ENCODE results near the gene WFDC12.

The WFDC12 gene

DNA sequence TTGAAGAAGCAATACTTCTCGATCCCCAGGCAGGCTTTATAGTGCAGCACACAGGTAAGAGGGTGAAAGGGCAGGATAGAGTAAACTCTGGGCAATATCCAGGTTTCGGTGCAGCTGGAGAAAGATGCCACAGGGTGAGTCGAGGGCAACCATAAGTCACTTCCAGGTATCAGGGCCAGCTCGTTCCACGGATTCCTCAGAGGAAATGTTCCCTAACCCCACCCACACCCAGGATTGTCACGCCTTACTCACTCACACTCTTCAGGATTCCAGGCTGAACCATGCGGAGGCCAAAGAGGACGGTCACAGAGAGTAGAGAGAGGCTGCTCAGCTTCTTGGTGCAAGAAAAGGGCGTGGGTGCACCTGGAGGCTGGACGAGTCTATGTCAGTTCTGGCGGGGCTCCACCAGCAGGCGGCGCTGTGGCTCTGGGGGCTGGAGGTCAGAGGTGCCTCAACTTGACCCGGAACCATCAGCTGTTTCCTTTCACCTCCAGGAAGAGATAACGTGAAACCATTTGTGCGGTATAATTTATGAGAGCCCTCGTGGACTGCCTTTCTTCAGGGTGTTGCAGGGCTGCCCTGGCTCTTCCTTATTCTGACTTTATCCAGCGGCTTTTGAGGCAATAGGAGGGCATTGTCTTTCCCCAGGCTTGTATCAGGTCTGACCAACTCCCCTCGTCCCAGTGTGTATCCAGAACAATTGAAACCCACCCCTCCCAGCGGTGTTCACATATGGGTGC, 14.5 kb upstream of the WFDC12 start:
- POLR2A ChIA-PET: no interaction called here
- TF ChIP-seq FOXK2 (IDR thresholded peaks at IDR 0.05): no peak
- TF ChIP-seq ZNF384 (IDR thresholded peaks at IDR 0.05): no peak
- TF ChIP-seq ELF4 (IDR thresholded peaks at IDR 0.05): no peak
- TF ChIP-seq FOXM1 (IDR thresholded peaks at IDR 0.05; ENCODE audit: borderline replicate concordance): no peak
- TF ChIP-seq, protein P1, sequence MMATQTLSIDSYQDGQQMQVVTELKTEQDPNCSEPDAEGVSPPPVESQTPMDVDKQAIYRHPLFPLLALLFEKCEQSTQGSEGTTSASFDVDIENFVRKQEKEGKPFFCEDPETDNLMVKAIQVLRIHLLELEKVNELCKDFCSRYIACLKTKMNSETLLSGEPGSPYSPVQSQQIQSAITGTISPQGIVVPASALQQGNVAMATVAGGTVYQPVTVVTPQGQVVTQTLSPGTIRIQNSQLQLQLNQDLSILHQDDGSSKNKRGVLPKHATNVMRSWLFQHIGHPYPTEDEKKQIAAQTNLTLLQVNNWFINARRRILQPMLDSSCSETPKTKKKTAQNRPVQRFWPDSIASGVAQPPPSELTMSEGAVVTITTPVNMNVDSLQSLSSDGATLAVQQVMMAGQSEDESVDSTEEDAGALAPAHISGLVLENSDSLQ (IDR thresholded peaks at IDR 0.05): no peak
- no peak for TF ChIP-seq TARDBP (IDR thresholded peaks at IDR 0.05)
- no peak for TF ChIP-seq LEF1 (IDR thresholded peaks at IDR 0.05; ENCODE audit: borderline replicate concordance)
- no peak for TF ChIP-seq NFRKB (IDR thresholded peaks at IDR 0.05)
- TF ChIP-seq CTBP1 (IDR thresholded peaks at IDR 0.05; ENCODE audit: borderline replicate concordance): no peak
- no peak for TF ChIP-seq L3MBTL2 (conservative IDR thresholded peaks at IDR 0.05)
- no peak for TF ChIP-seq SP1 (IDR thresholded peaks at IDR 0.05)
- TF ChIP-seq ARNT (IDR thresholded peaks at IDR 0.05): no peak
- TF ChIP-seq HDGF (IDR thresholded peaks at IDR 0.05; ENCODE audit: borderline replicate concordance): no peak
- TF ChIP-seq FOXA1 (IDR thresholded peaks at IDR 0.05): no peak
- no peak for TF ChIP-seq BHLHE40 (IDR thresholded peaks at IDR 0.05; ENCODE audit: borderline replicate concordance)
- TF ChIP-seq SUZ12 (IDR thresholded peaks at IDR 0.05): no peak
- CTCF ChIA-PET: interaction anchor here (0.7 to 1.7 kb wide), 10 partner anchors 8 to 155 kb away, joined by 3 to 9 read pairs (median 4); partner anchors contain the start of gene WFDC5
- peak; percentile 69 for DNase-seq (ENCODE audit: extremely low spot score)

DNA sequence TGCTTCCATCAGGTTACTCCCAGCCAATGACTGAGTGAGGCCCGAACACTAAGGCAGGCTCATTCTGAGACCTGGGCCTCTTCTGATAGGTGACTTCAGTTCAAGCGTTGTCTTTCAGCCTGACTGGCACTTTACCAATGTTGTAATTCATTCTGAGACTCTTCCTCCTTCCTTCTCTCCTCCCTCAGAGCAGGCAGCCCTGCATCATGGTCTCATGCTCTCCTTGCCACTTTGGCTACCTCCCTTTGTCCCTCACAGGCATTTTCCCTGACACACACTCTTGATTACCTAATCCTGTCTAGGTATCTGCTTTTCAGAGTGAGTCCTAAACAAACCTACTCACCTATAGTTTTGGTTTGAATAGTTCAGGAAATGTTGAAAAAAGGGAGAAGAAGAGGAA, 12.6 kb upstream of the WFDC12 start:
- TF ChIP-seq, protein P1 (IDR thresholded peaks at IDR 0.05): no peak
- TF ChIP-seq CTBP1 (IDR thresholded peaks at IDR 0.05; ENCODE audit: borderline replicate concordance) (no peak), SUZ12 (IDR thresholded peaks at IDR 0.05) (no peak), ZNF384 (IDR thresholded peaks at IDR 0.05) (no peak), BHLHE40 (IDR thresholded peaks at IDR 0.05; ENCODE audit: borderline replicate concordance) (no peak), ARNT (IDR thresholded peaks at IDR 0.05) (no peak)
- ChIA-PET POLR2A (no interaction called here), CTCF (no interaction called here)
- no peak for DNase-seq (ENCODE audit: extremely low spot score)

GRCh38 chr20:45128099-45128498, 3.8 kb upstream of the WFDC12 start:
- POLR2A ChIA-PET: no interaction called here
- TF ChIP-seq ZNF384 (IDR thresholded peaks at IDR 0.05): no peak
- DNase-seq (ENCODE audit: extremely low spot score): no peak
- CTCF ChIA-PET: interaction anchor here (1.0 kb wide), 1 partner anchor 10 kb away, joined by 3 read pairs; no protein-coding TSS in a partner anchor

DNA sequence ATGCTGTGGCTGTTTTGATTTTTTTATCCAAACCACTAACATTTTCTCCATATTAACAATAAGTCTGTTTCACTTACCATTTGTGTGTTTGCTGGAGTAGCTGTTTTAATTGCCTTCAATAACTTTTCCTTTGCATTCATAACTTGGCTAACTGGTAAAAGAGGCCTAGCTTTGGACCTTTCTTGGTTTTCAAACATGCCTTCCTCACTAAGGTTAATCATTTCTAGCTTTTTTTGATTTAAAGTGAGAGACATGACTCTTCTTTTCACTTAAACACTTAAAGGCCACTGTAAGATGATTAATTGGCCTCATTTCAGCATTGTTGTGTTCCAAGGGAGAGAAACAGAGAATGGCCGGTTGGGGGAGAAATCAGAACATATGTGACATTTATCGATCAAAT, 2.9 kb downstream of the WFDC12 start:
- ChIA-PET POLR2A (no interaction called here), CTCF (interaction anchor here (0.6 to 1.6 kb wide), 2 partner anchors 9 to 180 kb away, joined by 4 to 5 read pairs; no protein-coding TSS in a partner anchor)
- DNase-seq (ENCODE audit: extremely low spot score): no peak
- TF ChIP-seq, protein P1 (IDR thresholded peaks at IDR 0.05): no peak
- TF ChIP-seq SP1 (IDR thresholded peaks at IDR 0.05): no peak
- TF ChIP-seq HDGF (IDR thresholded peaks at IDR 0.05; ENCODE audit: borderline replicate concordance): no peak
- no peak for TF ChIP-seq ARNT (IDR thresholded peaks at IDR 0.05)
- no peak for TF ChIP-seq FOXA1 (IDR thresholded peaks at IDR 0.05)
- TF ChIP-seq ELF4 (IDR thresholded peaks at IDR 0.05): no peak

DNA sequence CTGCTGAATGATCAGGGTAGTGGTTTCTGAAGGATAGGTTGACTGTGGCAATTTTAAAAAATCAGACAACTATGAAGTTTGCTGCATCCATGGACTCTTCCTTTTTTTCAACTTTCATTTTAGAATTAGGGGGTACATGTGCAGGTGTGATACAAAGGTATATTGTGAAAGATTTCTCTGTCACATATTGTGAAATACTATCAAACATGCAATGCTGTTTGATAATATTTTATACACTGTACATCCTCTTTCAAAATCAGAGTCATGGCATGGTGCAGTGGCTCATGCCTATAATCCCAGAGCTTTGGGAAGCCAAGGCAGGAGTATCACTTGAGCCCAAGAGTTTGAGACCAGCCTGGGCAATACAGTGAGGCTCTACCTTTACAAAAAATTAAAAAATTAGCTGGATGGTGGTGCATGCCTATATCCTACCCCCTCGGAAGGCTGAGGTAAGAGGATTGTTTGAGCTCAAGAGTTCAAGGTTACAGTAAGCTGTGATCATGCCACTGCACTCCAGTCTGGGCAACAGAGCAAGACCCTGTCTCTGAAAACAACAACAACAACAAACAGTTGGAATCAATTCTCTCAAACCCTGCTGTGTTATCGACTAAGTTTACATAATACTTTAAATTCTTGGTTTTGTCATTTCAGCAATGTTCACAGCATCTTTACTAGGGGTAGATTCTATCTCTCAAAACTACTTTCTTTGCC, 4.6 kb downstream of the WFDC12 start:
- no peak for TF ChIP-seq L3MBTL2 (conservative IDR thresholded peaks at IDR 0.05)
- no peak for TF ChIP-seq CTBP1 (IDR thresholded peaks at IDR 0.05; ENCODE audit: borderline replicate concordance)
- TF ChIP-seq, protein P1 (IDR thresholded peaks at IDR 0.05): no peak
- TF ChIP-seq HDGF (IDR thresholded peaks at IDR 0.05; ENCODE audit: borderline replicate concordance): no peak
- no peak for TF ChIP-seq NFRKB (IDR thresholded peaks at IDR 0.05)
- no peak for TF ChIP-seq BHLHE40 (IDR thresholded peaks at IDR 0.05; ENCODE audit: borderline replicate concordance)
- no peak for TF ChIP-seq ARNT (IDR thresholded peaks at IDR 0.05)
- ChIA-PET POLR2A (no interaction called here), CTCF (interaction anchor here (1.3 to 1.6 kb wide), 2 partner anchors 8 to 24 kb away, joined by 5 to 8 read pairs; no protein-coding TSS in a partner anchor)
- DNase-seq (ENCODE audit: extremely low spot score): no peak

GRCh38 chr20:45118028-45118427, 6.2 kb downstream of the WFDC12 start:
- ChIA-PET POLR2A (no interaction called here), CTCF (interaction anchor here (1.2 kb wide), 1 partner anchor 11 kb away, joined by 6 read pairs; no protein-coding TSS in a partner anchor)
- TF ChIP-seq L3MBTL2 (conservative IDR thresholded peaks at IDR 0.05) (no peak), ELF4 (IDR thresholded peaks at IDR 0.05) (no peak), SP1 (IDR thresholded peaks at IDR 0.05) (no peak), ARNT (IDR thresholded peaks at IDR 0.05) (no peak), FOXM1 (IDR thresholded peaks at IDR 0.05; ENCODE audit: borderline replicate concordance) (no peak), NFRKB (IDR thresholded peaks at IDR 0.05) (no peak), FOXA1 (IDR thresholded peaks at IDR 0.05) (no peak), BHLHE40 (IDR thresholded peaks at IDR 0.05; ENCODE audit: borderline replicate concordance) (no peak), TARDBP (IDR thresholded peaks at IDR 0.05) (no peak), ZNF384 (IDR thresholded peaks at IDR 0.05) (no peak), FOXK2 (IDR thresholded peaks at IDR 0.05) (no peak)
- DNase-seq (ENCODE audit: extremely low spot score): no peak

All from HEK293T (cell line).